ENCODE measurements around the gene SLC6A12.
"Not testable (repeated sequence)": the region's sequence is repeated elsewhere in the genome, so short reads cannot be mapped to it uniquely, and the experiment has no call there.

Gene SLC6A12

GRCh38 chr12:234019-234418 is 20.1 kb upstream of the SLC6A12 start:
- no peak for DNase-seq

GRCh38 chr12:233615-233968 is 19.6 kb upstream of the SLC6A12 start:
- DNase-seq = no peak

GRCh38 chr12:232731-233614 is 19.0 kb upstream of the SLC6A12 start:
- no peak for DNase-seq

GRCh38 chr12:230925-231671 is 17.1 kb upstream of the SLC6A12 start:
- DNase-seq = no peak

GRCh38 chr12:229441-230191 is 15.7 kb upstream of the SLC6A12 start:
- DNase-seq = no peak

- DNase-seq = no peak
These were observed 14.9 kb upstream of the SLC6A12 start for GRCh38 chr12:228846-229200.

GRCh38 chr12:227923-228845 is 14.2 kb upstream of the SLC6A12 start:
- no peak for DNase-seq

GRCh38 chr12:227286-227915 is 13.4 kb upstream of the SLC6A12 start:
- no peak for DNase-seq

- DNase-seq = no peak
These were observed 12.4 kb upstream of the SLC6A12 start for GRCh38 chr12:226401-226800.

GRCh38 chr12:225012-225411 is 11.1 kb upstream of the SLC6A12 start:
- DNase-seq = no peak

GRCh38 chr12:224330-224729 is 10.4 kb upstream of the SLC6A12 start:
- DNase-seq = no peak

GRCh38 chr12:223841-224240 is 9.9 kb upstream of the SLC6A12 start:
- DNase-seq = no peak

GRCh38 chr12:221736-222135 is 7.8 kb upstream of the SLC6A12 start:
- no peak for DNase-seq

- no peak for DNase-seq
These were observed 7.1 kb upstream of the SLC6A12 start for GRCh38 chr12:220946-221550.

- DNase-seq = no peak
These were observed 6.5 kb upstream of the SLC6A12 start for GRCh38 chr12:220491-220890.

GRCh38 chr12:219891-220352 is 6.0 kb upstream of the SLC6A12 start:
- DNase-seq = peak; percentile 65

- no peak for DNase-seq
These were observed 5.0 kb upstream of the SLC6A12 start for GRCh38 chr12:218728-219590.

- no peak for DNase-seq
These were observed 4.3 kb upstream of the SLC6A12 start for GRCh38 chr12:218221-218620.

- not testable (repeated sequence) for DNase-seq
These were observed 3.1 kb upstream of the SLC6A12 start for GRCh38 chr12:217029-217428.

- DNase-seq = no peak
These were observed 1.2 kb upstream of the SLC6A12 start for GRCh38 chr12:215116-215515.
